Stimulated activated CD8-positive, alpha-beta memory T cell treated with anti-CD3 and anti-CD28 coated beads, Interleukin-15, amount 100 ng/mL, for 1 hour (primary cell): ENCODE results near the gene TRPV5.

Experiments used
- DNase-seq: peaks from one replicate; pipeline ENCODE4 v3.0.0-alpha.2; 2020; ENCODE audit warnings: low read depth

TRPV5 gene

GRCh38 chr7:142908921-142909890 lies 24.3 kb downstream of the TRPV5 start:
- DNase-seq, result no peak

DNA sequence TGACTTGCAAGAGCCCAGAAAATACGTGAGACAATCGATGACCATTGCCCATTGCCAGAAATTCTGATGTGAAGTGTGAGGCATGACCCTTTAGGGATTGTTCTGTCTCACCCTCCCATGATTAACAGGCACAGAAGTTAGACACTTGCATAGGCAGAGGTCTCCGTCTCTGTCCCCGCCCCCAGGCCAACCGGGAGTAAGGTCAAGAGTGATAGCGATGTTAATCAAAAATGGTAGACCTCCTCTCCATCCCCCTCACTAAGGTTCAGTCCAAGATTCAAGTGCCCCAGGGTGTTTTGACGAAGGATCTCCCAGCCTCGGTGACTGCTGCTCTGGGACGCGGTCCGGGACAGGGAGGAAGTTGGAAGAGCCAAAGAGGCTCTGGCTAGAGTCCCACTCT lies 25.3 kb downstream of the TRPV5 start:
- DNase-seq, result no peak

DNA sequence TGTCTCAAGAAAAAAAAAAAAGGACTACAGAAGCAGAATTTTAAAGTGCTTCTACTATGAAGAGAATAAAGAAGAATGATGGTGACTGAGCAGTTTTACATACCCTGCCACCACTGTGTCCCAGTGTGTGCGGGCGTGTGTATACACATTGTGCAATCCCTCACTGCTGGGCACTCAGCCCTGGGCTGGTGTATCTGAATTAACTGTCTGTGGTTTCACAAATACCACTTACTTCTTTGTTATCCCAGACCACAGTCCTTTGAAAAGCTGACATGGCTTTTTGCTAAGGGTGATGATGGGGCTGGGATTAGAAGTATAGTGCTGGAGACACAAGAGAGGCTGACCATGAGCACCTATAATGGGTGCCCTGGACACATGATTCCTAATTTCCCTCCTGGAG lies 26.9 kb downstream of the TRPV5 start:
- DNase-seq, result no peak

DNA sequence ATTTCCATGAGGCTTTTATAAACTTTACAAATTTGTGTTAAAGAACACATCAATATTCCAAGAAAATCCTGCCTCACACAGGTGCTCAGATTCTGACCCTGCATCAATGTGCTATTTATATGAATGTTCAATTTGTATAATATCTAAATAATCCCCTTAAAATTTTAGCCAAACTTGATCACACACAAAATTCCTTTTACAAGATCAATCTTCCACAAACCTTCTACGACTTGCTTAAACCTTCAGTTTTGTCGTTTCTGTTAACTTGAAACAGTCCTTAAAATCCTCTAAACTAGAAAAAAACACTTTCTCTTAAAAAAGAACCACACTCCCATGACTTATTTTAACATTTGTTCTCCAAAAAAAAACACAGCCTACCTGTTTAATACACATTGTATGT lies 27.8 kb downstream of the TRPV5 start:
- DNase-seq, result no peak

GRCh38 chr7:142904128-142904527 lies 29.4 kb downstream of the TRPV5 start:
- DNase-seq, result no peak

GRCh38 chr7:142901426-142902259 lies 31.9 kb downstream of the TRPV5 start:
- DNase-seq, result no peak

- no peak for DNase-seq
Measured at GRCh38 chr7:142899661-142900060, 33.9 kb downstream of the TRPV5 start.

DNA sequence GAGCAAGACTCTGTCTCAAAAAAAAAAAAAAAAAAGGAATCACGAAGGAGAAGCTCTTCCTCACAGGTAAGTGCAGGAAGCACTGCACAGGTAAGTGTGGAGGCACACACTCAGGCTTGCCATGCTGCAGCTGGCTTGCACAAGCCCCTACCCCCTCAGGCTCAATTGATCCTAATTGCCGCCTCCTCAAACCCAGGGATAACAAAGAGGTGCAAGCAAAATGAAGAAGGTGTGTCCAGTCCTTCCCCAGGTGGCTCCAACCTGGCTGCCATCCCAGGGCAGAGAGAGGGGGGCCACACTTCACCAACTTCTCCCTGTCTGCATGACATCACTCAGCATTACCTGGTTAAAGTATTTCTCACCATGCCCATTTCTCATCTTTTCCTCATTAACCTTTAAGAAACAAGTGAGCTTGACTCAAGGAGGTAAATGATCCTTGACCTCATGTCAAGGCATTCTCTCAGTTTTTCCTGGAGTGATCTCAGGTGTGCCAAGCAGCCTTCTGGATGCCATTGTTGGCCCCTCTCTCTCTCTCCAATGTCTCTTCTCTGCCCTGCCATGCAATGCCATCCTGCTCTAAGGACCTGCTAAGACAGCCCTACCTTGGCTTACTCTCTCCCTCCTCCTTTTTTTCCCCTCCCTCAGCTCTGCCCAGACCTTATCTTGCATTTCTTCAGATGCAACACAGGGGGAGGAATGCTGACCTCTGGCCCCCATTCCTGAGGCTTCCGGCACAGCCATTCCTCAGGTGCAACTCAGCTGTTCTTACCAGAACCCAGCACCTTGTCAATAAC lies 35.0 kb downstream of the TRPV5 start:
- DNase-seq, result no peak

DNA sequence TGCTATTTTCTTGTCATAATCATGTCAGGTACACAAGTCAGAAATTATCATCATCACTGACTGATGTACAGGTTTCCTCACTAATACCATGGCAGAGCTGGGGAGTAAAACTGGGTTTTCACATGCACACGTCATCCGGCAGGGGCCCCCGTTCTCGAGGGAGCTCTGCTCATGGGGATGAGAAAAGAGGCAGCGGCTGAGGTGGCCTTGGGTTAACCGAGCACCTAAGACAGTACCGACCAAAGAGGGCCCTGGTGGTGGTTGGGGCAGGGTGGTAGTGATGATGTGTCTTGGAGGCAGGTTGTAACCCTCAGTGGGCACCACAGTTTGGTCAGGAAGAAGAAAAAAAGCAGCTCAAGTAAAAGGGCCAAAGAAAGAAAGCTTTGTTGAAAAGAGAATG lies 35.9 kb downstream of the TRPV5 start:
- no peak for DNase-seq

DNA sequence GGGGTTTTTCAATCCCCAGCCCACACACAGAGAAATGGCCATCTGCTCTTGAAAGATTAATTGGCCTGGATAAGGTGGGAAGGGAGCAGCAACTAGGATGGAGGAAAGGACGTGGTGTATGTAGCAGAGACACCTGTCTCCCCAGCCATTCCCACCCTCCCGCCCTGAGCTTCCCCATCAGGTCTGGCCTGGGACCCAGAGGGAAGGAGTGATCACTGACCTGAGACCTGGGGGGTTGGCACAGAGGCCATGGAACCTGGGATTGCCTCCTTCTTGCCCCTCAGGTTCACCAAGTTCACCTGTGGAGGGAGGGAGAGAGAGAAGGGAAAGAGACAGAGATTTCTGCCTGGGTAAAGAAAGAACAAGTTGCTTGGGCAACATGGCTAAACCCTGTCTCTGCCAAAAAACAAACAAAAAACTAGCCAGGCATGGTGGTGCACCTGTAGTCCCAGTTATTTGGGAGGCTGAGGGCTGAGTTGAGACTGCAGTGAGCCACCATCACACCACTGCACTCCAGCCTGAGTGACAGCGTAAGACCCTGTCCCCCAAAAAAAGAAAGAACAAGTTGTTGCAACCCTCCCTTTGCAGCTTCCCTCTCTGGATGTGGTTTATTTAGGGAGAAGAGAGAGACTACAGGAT lies 36.7 kb downstream of the TRPV5 start:
- no peak for DNase-seq

- DNase-seq, result no peak
Measured at GRCh38 chr7:142896151-142896550, 37.4 kb downstream of the TRPV5 start.

DNA sequence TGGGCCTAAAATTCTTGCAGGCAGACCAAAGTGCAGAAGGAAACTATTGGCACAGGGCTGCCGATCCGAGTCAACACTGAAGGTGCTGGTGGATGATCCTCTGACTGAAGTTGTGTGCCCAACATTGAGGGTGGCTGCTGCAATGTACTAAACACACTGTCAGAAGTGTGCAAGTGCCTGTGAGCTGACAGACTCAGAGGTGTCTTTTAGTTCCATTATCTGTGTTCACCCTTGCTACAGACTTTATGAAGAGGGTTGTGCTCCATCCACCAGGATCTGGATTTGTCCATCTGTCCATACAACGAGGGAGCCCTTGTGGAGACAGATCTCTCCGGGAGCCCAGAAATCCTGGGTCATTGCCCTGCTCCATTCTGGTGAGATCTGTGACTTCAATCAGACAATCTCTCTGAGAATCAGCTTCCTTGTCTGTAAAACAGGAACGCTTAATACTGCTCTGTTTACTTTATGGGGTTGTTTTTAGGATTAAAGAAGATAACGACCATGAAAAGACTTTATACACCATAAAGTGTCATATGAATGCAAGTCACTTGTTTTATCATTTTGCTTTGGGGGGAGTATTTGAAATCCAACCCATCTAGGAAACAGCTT lies 38.5 kb downstream of the TRPV5 start:
- no peak for DNase-seq

DNA sequence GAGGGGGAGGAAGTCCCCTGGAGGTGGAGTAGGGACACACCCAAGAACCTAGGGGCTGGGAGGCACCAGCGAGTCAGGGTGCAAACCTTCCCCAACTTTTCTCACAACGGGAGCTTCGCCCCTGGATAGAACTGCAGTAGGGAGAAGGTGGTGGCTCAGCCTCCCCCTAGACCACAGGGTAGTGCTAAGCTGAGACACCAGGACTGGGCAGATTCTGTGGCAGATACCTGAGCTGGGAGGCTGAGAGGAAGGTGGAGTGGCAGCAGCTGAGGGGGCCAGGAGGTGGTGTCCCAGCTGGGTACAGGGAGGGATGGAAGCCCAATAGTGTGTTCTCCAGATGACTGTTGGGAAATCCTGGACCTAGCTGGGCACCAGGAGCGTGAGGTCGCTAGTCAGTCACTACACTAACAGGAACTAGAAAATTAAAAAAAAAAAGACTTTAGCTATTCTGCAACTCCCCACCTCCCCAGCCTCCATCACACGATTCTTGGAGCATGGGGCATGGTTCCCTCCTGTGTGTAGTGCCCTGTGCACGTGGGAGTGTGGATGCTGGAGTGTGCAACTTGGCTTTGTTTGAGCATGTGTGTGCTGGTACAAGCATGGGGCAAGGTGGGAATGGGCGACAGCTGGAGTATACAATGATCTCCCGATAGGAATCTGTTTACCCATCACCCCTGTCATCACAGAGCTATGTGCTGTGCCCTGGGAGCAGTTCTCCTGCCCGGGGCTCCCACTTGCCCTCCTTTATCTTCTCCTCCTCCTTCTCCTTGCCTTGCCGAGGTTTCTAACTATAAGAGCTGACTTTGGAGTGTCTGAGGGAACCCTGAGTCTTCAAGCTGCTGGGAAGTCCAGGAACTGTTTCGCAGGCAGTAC lies 39.2 kb downstream of the TRPV5 start:
- DNase-seq, result no peak

DNA sequence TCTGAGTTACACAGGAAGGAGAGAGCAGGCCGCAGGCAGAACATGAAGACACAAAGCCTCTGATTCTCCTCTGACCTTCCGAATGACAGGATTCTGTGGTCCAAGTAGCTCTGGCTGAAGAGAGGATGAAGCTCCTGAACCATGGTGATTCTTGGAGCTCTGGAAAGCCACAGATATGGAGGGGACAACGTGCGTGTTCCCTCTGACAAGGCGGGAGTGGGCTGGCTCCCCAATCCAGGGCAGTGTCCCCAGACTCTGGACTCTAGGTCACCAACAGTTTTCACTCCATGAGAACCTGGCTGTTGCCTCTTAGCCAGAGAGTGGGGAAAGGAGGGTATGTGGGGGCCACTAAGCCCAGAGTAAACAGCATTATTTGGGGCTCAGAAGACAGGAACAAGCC lies 40.6 kb downstream of the TRPV5 start:
- DNase-seq, result no peak

GRCh38 chr7:142891490-142892082 lies 42.0 kb downstream of the TRPV5 start:
- DNase-seq, result no peak

DNA sequence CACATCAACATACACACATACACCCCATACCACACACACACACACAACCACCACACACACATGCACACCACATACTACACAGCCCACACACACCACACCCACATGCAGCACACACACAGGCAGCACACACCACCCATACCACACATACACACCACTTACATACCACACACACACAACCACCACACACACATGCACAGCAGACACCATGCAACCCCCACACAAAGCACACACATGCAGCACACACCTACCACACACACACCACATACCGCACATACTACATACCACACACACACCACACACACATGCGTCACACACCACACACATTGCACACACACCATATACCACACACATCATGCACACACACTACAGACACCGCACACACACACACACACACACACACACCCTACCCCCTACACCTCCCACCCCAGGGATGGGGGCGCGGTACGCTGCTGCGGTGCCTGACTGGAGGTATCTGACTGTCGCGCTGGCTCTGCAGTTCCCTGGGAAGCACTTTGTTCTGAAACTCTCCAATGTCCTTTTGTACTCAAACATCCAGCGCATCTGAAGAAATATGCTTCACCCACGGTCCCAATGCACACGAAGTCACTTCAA lies 42.6 kb downstream of the TRPV5 start:
- no peak for DNase-seq

- DNase-seq, result no peak
Measured at GRCh38 chr7:142889816-142890215, 43.7 kb downstream of the TRPV5 start.

DNA sequence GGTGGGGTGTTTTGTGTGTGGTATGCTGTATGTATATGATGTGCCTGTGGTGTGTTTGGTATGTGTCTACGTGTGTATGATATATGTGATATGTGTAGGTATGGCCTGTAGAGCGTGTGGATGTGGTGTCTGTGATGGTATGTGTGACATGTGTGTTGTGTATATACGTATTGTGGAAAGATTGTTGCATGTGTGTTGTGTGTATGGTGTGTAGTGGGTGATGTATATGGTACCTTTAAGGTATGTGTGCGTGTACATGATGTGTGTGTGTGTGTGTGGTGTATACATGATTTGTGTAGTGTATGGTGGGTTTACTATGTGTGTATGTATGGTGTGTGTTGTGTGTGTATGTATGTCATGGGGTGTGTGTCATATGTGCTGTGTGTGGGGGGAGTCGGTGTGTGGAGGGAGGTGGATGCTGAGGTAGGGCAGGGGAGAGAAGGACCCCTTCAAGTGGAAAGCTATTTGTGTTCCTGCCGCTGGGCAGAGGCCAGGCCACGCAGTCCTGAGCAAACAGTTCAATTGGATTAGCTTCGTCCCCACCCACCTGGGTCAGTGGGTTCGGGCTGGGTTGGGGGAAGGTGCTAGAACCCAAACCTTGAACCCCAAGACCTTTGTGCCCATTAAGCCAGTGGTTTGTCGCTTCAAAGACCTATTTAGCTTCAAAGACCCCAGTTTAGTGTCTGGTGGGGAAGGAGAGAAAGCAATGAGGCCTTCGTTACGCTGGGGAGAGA lies 46.1 kb downstream of the TRPV5 start:
- DNase-seq, result no peak

DNA sequence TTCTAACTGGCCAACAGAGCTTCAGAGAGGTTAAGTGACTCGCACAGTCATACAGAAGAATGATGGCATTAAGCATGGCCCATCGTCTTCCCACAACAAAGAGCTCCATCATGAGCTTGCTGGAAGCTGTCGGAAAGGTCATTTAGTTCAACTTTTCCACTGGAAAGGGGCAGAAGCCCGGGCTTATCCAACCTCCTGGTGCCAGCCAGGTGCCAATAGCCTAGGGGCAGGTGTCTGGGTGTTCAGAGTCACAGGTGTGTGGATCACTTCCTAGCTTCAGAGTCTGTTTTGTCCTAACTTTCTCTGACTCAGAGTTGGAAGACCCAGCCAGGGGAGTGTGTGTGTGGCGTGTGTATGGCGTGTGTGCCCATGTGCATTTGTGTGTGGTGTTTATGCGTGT lies 46.7 kb downstream of the TRPV5 start:
- no peak for DNase-seq
